ENCODE results near the gene NHLH1. TPM values are rescaled to one million over a fixed set of nuclear protein-coding genes. Genes with fewer than 3 reads are reported as not detected.

Gene NHLH1
- total RNA-seq, 2 experiments from 2014 or later: 0.22 to 0.45 TPM

- peaks cover 10% of the 10 kb centered on the region for H3K27me3 Mint-ChIP-seq
- H3K4me1 Mint-ChIP-seq (ENCODE audit: low read depth): peaks cover 7% of the 10 kb centered on the region
- no peak overlapping the region for H3K4me3 Mint-ChIP-seq
- ATAC-seq (no peak), DNase-seq (no peak)
- CTCF ChIA-PET: no interaction called here
- POLR2A ChIA-PET: no interaction called here
- no peak for TF ChIP-seq CTCF (IDR thresholded peaks at IDR 0.05)
- intact Hi-C loops (cut with micrococcal nuclease): no loop called here
- H3K36me3 Mint-ChIP-seq (ENCODE audit: low read depth): no peaks in the 10 kb centered on the region
- H3K9me3 Mint-ChIP-seq: no peaks in the 10 kb centered on the region
- no peak overlapping the region for H3K27ac Mint-ChIP-seq
Observed at GRCh38 chr1:160405331-160405877, 38.5 kb downstream of the NHLH1 start.

GRCh38 chr1:160406131-160406968 lies 39.5 kb downstream of the NHLH1 start:
- no peak for ATAC-seq
- H3K27ac Mint-ChIP-seq: no peak overlapping the region
- no peak for DNase-seq
- ChIA-PET POLR2A (no interaction called here), CTCF (no interaction called here)
- no peaks in the 10 kb centered on the region for H3K9me3 Mint-ChIP-seq
- H3K36me3 Mint-ChIP-seq (ENCODE audit: low read depth): no peaks in the 10 kb centered on the region
- H3K4me1 Mint-ChIP-seq (ENCODE audit: low read depth): peaks cover 4% of the 10 kb centered on the region
- no peak for TF ChIP-seq CTCF (IDR thresholded peaks at IDR 0.05)
- H3K4me3 Mint-ChIP-seq: no peak overlapping the region
- H3K27me3 Mint-ChIP-seq: peaks cover 7% of the 10 kb centered on the region
- intact Hi-C loops (cut with micrococcal nuclease): no loop called here

- Mint-ChIP-seq H3K9me3 (no peaks in the 10 kb centered on the region), H3K27me3 (no peaks in the 10 kb centered on the region), H3K4me3 (no peak overlapping the region), H3K36me3 (ENCODE audit: low read depth) (no peaks in the 10 kb centered on the region), H3K27ac (no peak overlapping the region), H3K4me1 (ENCODE audit: low read depth) (no peaks in the 10 kb centered on the region)
- DNase-seq (no peak), ATAC-seq (no peak)
- no peak for TF ChIP-seq CTCF (IDR thresholded peaks at IDR 0.05)
- intact Hi-C loops (cut with micrococcal nuclease): no loop called here
- ChIA-PET POLR2A (interaction anchor here (0.5 to 2.1 kb wide), 2 partner anchors 56 to 1476 kb away, joined by 3 to 6 read pairs; no protein-coding TSS in a partner anchor), CTCF (no interaction called here)
Observed at GRCh38 chr1:160407839-160408801, 41.2 kb downstream of the NHLH1 start.

GRCh38 chr1:160408864-160409263 lies 42.0 kb downstream of the NHLH1 start:
- no peak overlapping the region for H3K27ac Mint-ChIP-seq

More at GRCh38 chr1:160408864-160409263, 42.0 kb downstream of the NHLH1 start:
- ChIA-PET CTCF (interaction anchor here (0.9 to 1.3 kb wide), 2 partner anchors 209 to 308 kb away, joined by 3 read pairs; no protein-coding TSS in a partner anchor), POLR2A (interaction anchor here (0.5 to 2.1 kb wide), 2 partner anchors 57 to 1475 kb away, joined by 3 to 6 read pairs; no protein-coding TSS in a partner anchor)
- ATAC-seq (no peak), DNase-seq (no peak)
- intact Hi-C loops (cut with micrococcal nuclease): no loop called here
- no peak for TF ChIP-seq CTCF (IDR thresholded peaks at IDR 0.05)
- Mint-ChIP-seq H3K4me3 (no peak overlapping the region), H3K36me3 (ENCODE audit: low read depth) (no peaks in the 10 kb centered on the region), H3K9me3 (no peaks in the 10 kb centered on the region), H3K27me3 (no peaks in the 10 kb centered on the region), H3K4me1 (ENCODE audit: low read depth) (no peaks in the 10 kb centered on the region)

Data from activated CD8-positive, alpha-beta T cell treated with anti-CD3 and anti-CD28 coated beads for 36 hours (primary cell).